ENCODE measurements around the gene CST9L.

DNA sequence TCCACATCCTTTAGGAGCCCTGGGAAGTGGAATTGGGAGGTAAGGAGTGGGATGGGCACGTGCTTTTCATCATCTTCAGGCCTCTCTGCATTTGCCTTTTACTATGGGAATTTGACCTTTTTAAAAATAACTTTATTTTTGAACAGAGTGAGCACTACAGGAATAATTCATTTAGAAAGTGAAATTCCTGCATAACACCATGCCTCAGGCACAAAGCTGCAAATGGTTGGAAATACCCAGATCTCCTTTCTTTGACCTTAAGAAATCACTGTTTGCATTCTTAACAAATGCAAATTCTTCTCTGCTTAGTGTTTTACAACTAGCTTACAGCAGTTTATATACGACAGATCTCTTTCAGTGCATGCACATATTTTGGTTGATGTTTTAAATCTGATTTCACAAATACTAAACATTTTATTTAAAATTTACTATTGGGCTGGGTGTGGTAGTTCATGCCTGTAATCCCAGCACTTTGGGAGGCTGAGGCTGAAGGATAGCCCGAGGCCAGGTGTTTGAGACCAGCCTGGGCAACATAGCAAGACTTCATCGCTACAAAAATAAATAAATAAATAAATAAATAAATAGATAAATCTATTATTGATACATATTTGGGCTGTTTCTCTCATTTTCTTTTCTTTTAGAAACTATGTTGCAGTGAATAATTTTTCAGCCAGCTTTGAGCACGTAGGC lies 52.9 kb downstream of the CST9L start:
- TF ChIP-seq, protein P1, sequence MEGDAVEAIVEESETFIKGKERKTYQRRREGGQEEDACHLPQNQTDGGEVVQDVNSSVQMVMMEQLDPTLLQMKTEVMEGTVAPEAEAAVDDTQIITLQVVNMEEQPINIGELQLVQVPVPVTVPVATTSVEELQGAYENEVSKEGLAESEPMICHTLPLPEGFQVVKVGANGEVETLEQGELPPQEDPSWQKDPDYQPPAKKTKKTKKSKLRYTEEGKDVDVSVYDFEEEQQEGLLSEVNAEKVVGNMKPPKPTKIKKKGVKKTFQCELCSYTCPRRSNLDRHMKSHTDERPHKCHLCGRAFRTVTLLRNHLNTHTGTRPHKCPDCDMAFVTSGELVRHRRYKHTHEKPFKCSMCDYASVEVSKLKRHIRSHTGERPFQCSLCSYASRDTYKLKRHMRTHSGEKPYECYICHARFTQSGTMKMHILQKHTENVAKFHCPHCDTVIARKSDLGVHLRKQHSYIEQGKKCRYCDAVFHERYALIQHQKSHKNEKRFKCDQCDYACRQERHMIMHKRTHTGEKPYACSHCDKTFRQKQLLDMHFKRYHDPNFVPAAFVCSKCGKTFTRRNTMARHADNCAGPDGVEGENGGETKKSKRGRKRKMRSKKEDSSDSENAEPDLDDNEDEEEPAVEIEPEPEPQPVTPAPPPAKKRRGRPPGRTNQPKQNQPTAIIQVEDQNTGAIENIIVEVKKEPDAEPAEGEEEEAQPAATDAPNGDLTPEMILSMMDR (IDR thresholded peaks at IDR 0.05 in 2 of 3, conservative IDR thresholded peaks at IDR 0.05 in 1 of 3; ENCODE audit: borderline replicate concordance in 1 of 3, insufficient read depth in 1 of 3, low read depth in 2 of 3, low read length in 2 of 3), result no peak
- TF ChIP-seq, protein P2, sequence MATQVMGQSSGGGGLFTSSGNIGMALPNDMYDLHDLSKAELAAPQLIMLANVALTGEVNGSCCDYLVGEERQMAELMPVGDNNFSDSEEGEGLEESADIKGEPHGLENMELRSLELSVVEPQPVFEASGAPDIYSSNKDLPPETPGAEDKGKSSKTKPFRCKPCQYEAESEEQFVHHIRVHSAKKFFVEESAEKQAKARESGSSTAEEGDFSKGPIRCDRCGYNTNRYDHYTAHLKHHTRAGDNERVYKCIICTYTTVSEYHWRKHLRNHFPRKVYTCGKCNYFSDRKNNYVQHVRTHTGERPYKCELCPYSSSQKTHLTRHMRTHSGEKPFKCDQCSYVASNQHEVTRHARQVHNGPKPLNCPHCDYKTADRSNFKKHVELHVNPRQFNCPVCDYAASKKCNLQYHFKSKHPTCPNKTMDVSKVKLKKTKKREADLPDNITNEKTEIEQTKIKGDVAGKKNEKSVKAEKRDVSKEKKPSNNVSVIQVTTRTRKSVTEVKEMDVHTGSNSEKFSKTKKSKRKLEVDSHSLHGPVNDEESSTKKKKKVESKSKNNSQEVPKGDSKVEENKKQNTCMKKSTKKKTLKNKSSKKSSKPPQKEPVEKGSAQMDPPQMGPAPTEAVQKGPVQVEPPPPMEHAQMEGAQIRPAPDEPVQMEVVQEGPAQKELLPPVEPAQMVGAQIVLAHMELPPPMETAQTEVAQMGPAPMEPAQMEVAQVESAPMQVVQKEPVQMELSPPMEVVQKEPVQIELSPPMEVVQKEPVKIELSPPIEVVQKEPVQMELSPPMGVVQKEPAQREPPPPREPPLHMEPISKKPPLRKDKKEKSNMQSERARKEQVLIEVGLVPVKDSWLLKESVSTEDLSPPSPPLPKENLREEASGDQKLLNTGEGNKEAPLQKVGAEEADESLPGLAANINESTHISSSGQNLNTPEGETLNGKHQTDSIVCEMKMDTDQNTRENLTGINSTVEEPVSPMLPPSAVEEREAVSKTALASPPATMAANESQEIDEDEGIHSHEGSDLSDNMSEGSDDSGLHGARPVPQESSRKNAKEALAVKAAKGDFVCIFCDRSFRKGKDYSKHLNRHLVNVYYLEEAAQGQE (IDR thresholded peaks at IDR 0.05; ENCODE audit: low read depth), result no peak
- no peak for TF ChIP-seq EZH2phosphoT487 (IDR thresholded peaks at IDR 0.05; ENCODE audit: borderline replicate concordance)
- TF ChIP-seq, protein P3, sequence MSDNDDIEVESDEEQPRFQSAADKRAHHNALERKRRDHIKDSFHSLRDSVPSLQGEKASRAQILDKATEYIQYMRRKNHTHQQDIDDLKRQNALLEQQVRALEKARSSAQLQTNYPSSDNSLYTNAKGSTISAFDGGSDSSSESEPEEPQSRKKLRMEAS (IDR thresholded peaks at IDR 0.05), result no peak
- TF ChIP-seq POLR2A (IDR thresholded peaks at IDR 0.05; ENCODE audit: borderline replicate concordance, extremely low read depth, insufficient read depth, insufficient read length), result no peak
- TF ChIP-seq POLR2AphosphoS5 (IDR thresholded peaks at IDR 0.05; ENCODE audit: low read depth, low read length), result no peak
- TF ChIP-seq CBX3 (IDR thresholded peaks at IDR 0.05; ENCODE audit: low read depth), result no peak
